Neural progenitor cell (in vitro differentiated cells): ENCODE results near the gene POMGNT2.

Experiments
- CTCF ChIP-seq: fragments of 200-600 bp; sonication (generic); IDR thresholded peaks from 2 replicates; pipeline ENCODE4 v1.5.1; 2017; ENCODE audit warnings: antibody characterized with exemption, mild to moderate bottlenecking
- EZH2phosphoT487 ChIP-seq: fragments of 200-600 bp; sonication (generic); IDR thresholded peaks from 2 replicates; pipeline ENCODE4 v1.6.1; 2017; ENCODE audit warnings: antibody characterized with exemption

- TF ChIP-seq CTCF (no peak), EZH2phosphoT487 (no peak)
Observed at GRCh38 chr3:43148033-43148432, 42.2 kb upstream of the POMGNT2 start.
